Measurements from ENCODE around the gene AK5.

Gene AK5

GRCh38 chr1:77590651-77591050, 308.8 kb downstream of the AK5 start:
- no peak for DNase-seq (ENCODE audit: low read depth)

GRCh38 chr1:77592906-77593305, 311.1 kb downstream of the AK5 start:
- no peak for DNase-seq (ENCODE audit: low read depth)

- no peak for DNase-seq (ENCODE audit: low read depth)
Observed at GRCh38 chr1:77594366-77595112, 312.7 kb downstream of the AK5 start.

GRCh38 chr1:77597310-77597709, 315.5 kb downstream of the AK5 start:
- no peak for DNase-seq (ENCODE audit: low read depth)

- DNase-seq (ENCODE audit: low read depth), result no peak
Observed at GRCh38 chr1:77605246-77606026, 323.6 kb downstream of the AK5 start.

- no peak for DNase-seq (ENCODE audit: low read depth)
Observed at GRCh38 chr1:77608893-77609292, 327.1 kb downstream of the AK5 start.

All from HS-5 (cell line).